Epithelial cell of proximal tubule (primary cell): Measurements from ENCODE around the gene YARS1. TPM values are rescaled to one million over a fixed set of nuclear protein-coding genes. Genes with fewer than 3 reads are reported as not detected.
A peak's percentile ranks its signal among the peaks of the same experiment; 100 is the strongest.

ENCODE experiments used
- DNase-seq: peaks from one replicate; pipeline ENCODE4 v3.0.0-alpha.2; 2011; ENCODE audit warnings: low read depth
- H3K4me3 ChIP-seq: 2 replicates; pipeline ENCODE4 v1.5.1; 2011; ENCODE audit warnings: low read depth, mild to moderate bottlenecking, low read length
- total RNA-seq: library from RNA; depleted of rRNA; stranded (reverse); fragments of >200 nt; gene quantifications from 2 replicates; pipeline ENCODE4 v1.2.3, GENCODE V29; 2015
- TF ChIP-seq, protein P1 (sequence below): conservative IDR thresholded peaks from 2 replicates; pipeline ENCODE4 v1.5.1; 2012; ENCODE audit warnings: low read depth, mild to moderate bottlenecking, low read length

Gene YARS1
- total RNA-seq, 1 donor from 2014 or later = 90.9 TPM

GRCh38 chr1:32786856-32787255 lies 30.3 kb downstream of the YARS1 start:
- no peak for DNase-seq
- H3K4me3 ChIP-seq = no peak overlapping the region
- TF ChIP-seq, protein P1, sequence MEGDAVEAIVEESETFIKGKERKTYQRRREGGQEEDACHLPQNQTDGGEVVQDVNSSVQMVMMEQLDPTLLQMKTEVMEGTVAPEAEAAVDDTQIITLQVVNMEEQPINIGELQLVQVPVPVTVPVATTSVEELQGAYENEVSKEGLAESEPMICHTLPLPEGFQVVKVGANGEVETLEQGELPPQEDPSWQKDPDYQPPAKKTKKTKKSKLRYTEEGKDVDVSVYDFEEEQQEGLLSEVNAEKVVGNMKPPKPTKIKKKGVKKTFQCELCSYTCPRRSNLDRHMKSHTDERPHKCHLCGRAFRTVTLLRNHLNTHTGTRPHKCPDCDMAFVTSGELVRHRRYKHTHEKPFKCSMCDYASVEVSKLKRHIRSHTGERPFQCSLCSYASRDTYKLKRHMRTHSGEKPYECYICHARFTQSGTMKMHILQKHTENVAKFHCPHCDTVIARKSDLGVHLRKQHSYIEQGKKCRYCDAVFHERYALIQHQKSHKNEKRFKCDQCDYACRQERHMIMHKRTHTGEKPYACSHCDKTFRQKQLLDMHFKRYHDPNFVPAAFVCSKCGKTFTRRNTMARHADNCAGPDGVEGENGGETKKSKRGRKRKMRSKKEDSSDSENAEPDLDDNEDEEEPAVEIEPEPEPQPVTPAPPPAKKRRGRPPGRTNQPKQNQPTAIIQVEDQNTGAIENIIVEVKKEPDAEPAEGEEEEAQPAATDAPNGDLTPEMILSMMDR = peak; percentile 40

DNA sequence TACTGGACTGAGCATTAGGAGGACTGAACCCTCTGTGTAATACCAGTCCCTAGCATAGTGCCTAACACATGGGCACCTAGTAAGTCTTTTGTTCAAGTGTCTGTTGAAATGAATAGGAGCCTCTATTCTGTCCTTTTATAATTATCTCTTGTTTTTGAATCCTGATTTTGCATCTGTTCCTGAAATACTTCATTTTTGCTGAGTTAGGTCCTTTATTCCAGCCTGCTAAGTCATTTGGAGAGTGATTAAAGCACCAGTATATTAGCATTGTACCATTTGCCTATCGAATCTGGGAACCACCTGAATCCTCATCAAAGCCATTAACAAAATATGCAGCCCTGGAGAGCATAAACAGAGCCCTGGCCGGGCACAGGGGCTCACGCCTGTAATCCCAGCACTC lies 32.3 kb downstream of the YARS1 start:
- DNase-seq = no peak
- no peak overlapping the region for H3K4me3 ChIP-seq
- TF ChIP-seq, protein P1 = no peak

GRCh38 chr1:32783851-32784250 lies 33.3 kb downstream of the YARS1 start:
- DNase-seq = no peak
- TF ChIP-seq, protein P1 = no peak
- H3K4me3 ChIP-seq = no peak overlapping the region

DNA sequence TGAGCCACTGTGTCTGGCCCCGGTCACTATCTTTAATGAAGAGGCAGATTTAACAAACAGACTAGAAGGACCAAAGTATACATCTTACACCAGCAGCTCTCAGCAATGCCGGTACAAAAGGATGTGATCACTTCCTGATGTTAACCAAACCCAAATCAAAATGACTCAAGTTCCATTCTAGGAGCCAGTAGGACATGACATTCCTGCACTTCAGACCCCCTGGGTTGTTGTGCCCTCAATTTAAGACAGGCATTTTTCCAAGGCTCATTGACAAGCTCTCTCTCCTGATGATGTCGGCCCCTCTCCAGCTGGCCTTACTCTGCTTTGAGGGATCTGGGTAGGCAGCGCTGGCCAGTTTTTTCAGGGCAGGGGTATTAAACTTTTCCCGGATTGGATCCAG lies 35.1 kb downstream of the YARS1 start:
- no peak overlapping the region for H3K4me3 ChIP-seq
- TF ChIP-seq, protein P1 = no peak
- DNase-seq = no peak

DNA sequence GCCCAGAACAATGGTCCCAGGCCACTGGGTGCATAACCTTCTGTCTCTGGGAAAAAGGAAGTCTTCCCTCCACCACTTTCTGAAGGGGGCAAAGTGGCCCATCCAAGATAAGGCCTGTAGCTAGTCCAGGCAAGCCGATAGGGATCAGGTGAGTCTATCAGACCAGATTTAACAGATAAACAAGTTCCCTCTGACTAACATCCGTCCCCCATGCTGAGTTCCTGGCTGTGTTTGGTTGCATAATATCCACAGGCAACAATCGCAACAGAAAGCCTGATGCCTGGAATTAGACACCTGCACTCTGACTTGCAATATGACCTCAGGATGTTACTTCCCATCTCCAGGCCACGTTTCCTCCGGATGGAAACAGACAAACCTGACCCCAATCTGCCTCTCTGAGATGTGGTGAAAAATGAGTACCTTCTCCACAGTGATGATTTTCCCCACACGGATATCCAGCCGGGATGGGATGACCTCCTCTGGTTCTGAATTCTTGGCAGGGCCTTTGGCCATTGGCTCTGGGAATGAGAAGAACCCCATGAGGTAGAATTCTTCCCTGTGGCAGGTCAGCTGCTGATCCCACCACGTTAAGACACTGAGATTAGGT lies 36.4 kb downstream of the YARS1 start:
- TF ChIP-seq, protein P1 = no peak
- no peak for DNase-seq
- no peak overlapping the region for H3K4me3 ChIP-seq

DNA sequence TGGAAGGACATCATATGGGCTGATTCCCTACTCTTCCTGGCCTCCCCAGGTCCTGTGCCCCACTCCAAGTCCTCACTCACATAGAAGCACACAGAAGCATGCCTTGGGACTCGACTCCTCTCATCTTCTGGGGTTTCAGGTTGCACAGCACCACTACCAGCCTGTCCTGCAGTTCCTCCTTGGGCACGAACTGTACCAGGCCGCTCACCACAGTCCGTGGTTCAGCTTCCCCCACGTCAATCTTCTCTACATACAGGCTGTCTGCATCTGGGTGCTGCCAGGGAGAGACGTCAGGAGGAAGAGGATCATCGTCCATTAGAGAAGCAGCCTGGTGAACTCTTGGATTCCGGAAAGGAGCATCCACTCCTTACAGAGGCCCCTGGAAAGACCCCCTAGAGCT lies 37.2 kb downstream of the YARS1 start:
- TF ChIP-seq, protein P1 = no peak
- no peak overlapping the region for H3K4me3 ChIP-seq
- no peak for DNase-seq

DNA sequence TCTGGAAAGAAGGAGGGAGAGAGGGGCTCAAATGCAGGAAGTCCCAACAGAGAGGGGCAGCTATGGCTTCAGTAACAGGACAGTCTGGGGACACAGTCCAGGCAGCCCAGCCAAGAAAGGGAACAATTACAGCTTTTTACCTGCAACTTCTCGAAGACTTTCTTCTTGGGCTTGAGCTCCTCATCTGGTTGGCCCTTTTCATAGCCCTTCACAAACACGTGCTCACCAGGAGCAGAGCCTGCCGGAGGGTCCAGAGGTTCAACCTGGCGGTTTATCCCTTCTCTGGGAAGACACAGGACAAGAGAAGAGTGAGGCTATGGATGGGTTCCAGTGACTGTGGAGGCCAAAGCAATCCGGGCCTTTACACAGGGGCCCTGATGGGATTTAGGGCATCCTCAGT lies 37.9 kb downstream of the YARS1 start:
- DNase-seq = no peak

More for the DNA sequence above, 37.9 kb downstream of the YARS1 start:
- no peak overlapping the region for H3K4me3 ChIP-seq
- TF ChIP-seq, protein P1 = no peak
